ENCODE measurements around the gene ILDR1.

ILDR1 gene

DNA sequence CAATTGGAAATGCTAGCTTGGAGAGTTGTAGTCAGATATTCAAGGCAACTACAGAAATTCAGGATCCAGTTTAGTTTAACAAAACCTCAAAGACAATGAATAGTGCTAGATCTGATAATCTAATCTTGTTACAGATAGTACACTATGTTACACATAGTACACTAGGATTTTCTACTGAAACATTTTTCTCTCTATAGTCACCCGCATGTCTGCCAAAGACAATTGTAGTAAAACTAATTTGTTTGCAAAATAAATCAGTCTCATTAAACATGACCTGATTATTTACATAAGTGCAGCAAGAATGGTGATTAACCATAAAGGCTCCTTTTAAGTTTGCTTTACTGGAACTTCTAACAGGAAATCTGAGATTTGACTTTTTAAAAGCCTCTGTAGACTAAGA lies 52.0 kb downstream of the ILDR1 start:
- no peak for DNase-seq (ENCODE audit: low spot score)
- no peak overlapping the region for H3K27ac ChIP-seq
- no peak overlapping the region for H3K4me3 ChIP-seq
- TF ChIP-seq, protein P1, sequence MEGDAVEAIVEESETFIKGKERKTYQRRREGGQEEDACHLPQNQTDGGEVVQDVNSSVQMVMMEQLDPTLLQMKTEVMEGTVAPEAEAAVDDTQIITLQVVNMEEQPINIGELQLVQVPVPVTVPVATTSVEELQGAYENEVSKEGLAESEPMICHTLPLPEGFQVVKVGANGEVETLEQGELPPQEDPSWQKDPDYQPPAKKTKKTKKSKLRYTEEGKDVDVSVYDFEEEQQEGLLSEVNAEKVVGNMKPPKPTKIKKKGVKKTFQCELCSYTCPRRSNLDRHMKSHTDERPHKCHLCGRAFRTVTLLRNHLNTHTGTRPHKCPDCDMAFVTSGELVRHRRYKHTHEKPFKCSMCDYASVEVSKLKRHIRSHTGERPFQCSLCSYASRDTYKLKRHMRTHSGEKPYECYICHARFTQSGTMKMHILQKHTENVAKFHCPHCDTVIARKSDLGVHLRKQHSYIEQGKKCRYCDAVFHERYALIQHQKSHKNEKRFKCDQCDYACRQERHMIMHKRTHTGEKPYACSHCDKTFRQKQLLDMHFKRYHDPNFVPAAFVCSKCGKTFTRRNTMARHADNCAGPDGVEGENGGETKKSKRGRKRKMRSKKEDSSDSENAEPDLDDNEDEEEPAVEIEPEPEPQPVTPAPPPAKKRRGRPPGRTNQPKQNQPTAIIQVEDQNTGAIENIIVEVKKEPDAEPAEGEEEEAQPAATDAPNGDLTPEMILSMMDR (IDR thresholded peaks at IDR 0.05) = no peak

DNA sequence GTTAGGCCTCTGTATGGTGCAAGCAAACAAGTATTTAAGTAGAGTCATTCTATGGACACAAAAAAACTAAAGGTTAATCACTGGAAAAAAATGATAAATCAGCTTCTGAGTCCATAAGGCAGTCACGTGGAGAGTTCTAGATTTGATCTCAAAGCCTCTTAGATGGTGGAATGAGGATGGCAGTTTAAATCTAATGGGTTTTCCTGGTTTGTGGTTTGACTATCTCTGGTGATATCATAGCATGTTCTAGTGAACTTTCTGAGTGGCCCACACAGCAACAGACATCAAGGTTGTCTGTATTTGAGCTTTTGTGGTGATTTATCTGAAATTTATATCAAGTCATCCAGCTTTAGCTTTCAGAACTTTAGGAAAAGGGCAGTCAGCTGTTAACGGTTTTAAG lies 52.4 kb downstream of the ILDR1 start:
- no peak overlapping the region for H3K4me3 ChIP-seq
- TF ChIP-seq, protein P1 (IDR thresholded peaks at IDR 0.05) = no peak
- DNase-seq (ENCODE audit: low spot score) = no peak
- no peak overlapping the region for H3K27ac ChIP-seq

DNA sequence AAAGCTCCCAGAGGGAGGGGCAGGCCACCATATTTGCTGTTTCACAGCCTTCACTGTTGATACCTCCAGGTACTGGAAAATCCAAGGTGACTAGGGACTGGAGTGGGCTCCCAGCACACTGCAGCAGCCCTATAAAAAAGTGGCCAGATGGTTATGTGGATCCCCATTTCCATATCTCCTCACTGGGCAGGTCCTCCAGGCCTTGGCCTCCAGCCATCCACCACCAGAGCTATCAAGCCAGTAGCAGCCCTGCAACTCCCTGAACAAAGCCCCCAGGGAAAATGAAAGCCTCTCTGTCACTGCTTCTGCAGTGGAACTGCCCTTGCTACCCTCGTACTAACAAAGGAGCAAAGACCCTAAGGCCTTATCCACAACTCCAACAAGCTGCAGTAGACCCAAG lies 58.4 kb downstream of the ILDR1 start:
- TF ChIP-seq, protein P1 (IDR thresholded peaks at IDR 0.05) = no peak
- DNase-seq (ENCODE audit: low spot score) = no peak
- Histone ChIP-seq H3K4me3 (no peak overlapping the region), H3K27ac (no peak overlapping the region)

- H3K4me3 ChIP-seq = no peak overlapping the region
- no peak for DNase-seq (ENCODE audit: low spot score)
- TF ChIP-seq, protein P1 (IDR thresholded peaks at IDR 0.05) = no peak
- H3K27ac ChIP-seq = no peak overlapping the region
These were observed 59.6 kb downstream of the ILDR1 start for GRCh38 chr3:121962443-121962842.

DNA sequence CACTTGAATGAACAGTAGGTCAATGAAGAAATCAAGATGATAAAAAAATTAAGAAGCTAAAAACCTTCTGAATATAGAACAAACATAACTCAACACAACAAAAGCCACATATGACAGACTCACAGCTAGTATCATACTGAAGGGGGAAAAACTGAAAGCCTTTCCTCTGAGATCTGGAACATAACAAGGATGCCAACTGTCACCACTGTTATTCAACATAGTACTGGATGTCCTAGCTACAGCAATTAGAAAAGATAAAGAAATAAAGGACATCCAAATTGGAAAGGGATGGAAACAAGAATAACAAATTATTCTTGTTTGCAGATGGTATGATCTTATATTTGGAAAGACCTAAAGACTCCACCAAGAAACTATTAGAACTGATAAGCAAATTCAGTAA lies 60.8 kb downstream of the ILDR1 start:
- no peak for DNase-seq (ENCODE audit: low spot score)
- Histone ChIP-seq H3K4me3 (no peak overlapping the region), H3K27ac (no peak overlapping the region)
- TF ChIP-seq, protein P1 (IDR thresholded peaks at IDR 0.05) = no peak

DNA sequence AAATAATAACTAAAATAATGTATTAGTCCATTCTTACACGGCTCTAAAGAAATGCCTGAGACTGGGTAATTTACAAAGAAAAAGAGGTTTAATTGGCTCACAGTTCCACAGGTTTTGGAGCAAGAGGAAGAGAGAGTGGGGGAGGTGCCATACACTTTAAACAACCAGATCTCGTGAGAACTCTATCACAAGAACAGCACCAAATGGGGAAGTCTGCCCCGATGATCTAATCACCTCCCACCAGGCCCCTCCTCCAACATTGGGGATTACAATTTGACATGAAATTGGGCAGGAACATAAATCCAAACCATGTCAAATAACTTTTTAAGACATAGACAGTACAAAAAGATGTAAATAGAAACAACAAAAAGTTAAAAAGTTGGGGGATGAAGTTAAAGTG lies 63.2 kb downstream of the ILDR1 start:
- Histone ChIP-seq H3K27ac (no peak overlapping the region), H3K4me3 (no peak overlapping the region)
- TF ChIP-seq, protein P1 (IDR thresholded peaks at IDR 0.05) = no peak
- no peak for DNase-seq (ENCODE audit: low spot score)

GRCh38 chr3:121957674-121958415 lies 64.2 kb downstream of the ILDR1 start:
- DNase-seq (ENCODE audit: low spot score) = no peak
- H3K4me3 ChIP-seq = no peak overlapping the region
- TF ChIP-seq, protein P1 (IDR thresholded peaks at IDR 0.05) = no peak
- peak overlapping the region in 1 of 2 donors; percentile 45 for H3K27ac ChIP-seq
